AG09319 (cell line): ENCODE measurements around the gene NTHL1.
A peak's percentile ranks its signal among the peaks of the same experiment; 100 is the strongest.

ENCODE experiments used
- DNase-seq: peaks from one replicate; pipeline ENCODE4 v3.0.0-alpha.2; 2010; ENCODE audit warnings: low read depth; ENCODE audit errors: extremely low read depth
- CTCF ChIP-seq: IDR thresholded peaks from 2 replicates; pipeline ENCODE4 v1.5.1; 2011; ENCODE audit warnings: low read depth, mild to moderate bottlenecking, inconsistent platforms, low read length, moderate library complexity

Gene NTHL1

GRCh38 chr16:2047330-2048115, at the start of gene NTHL1, which contains the start of gene TSC2:
Gene NTHL1 (minus strand): TSS chr16:2047834. CDS start chr16:2047823, 11 bp downstream.
Gene TSC2 (plus strand): TSS chr16:2047985. CDS start chr16:2048616, 631 bp downstream.
- peak; percentile 23 for TF ChIP-seq CTCF
- peak; percentile 87 for DNase-seq

GRCh38 chr16:2096853-2097595, 49.4 kb upstream of the NTHL1 start:
- no peak for TF ChIP-seq CTCF
- no peak for DNase-seq

GRCh38 chr16:2095918-2096582, 48.4 kb upstream of the NTHL1 start:
- no peak for TF ChIP-seq CTCF
- no peak for DNase-seq

GRCh38 chr16:2095315-2095853, 47.8 kb upstream of the NTHL1 start:
- DNase-seq = no peak
- no peak for TF ChIP-seq CTCF

- TF ChIP-seq CTCF = no peak
- no peak for DNase-seq
Observed at GRCh38 chr16:2093793-2094192, 46.2 kb upstream of the NTHL1 start.

GRCh38 chr16:2092866-2093265, 45.2 kb upstream of the NTHL1 start:
- TF ChIP-seq CTCF = no peak
- DNase-seq = no peak
